ENCODE measurements around the gene CALD1.

GRCh38 chr7:134739362-134739761, 40.1 kb upstream of the CALD1 start:
- TF ChIP-seq CTCF (IDR thresholded peaks at IDR 0.05): no peak
- no peak for TF ChIP-seq POLR2A (IDR thresholded peaks at IDR 0.05)
